G401 (cell line): ENCODE measurements around the gene ATP11C. TPM values are rescaled to one million over a fixed set of nuclear protein-coding genes. Genes with fewer than 3 reads are reported as not detected.
"Not testable (repeated sequence)": the region's sequence is repeated elsewhere in the genome, so short reads cannot be mapped to it uniquely, and the experiment has no call there.

Experiments
- DNase-seq: peaks from one replicate; pipeline ENCODE4 v3.0.0-alpha.2; 2015; ENCODE audit warnings: low spot score
- in situ Hi-C: cut with HindIII; loops from 2 replicates; pipeline ENCODE4 v1.10.0; 2016; ENCODE audit warnings: low sequenced_read_pairs, mixed read lengths
- total RNA-seq: library from RNA; depleted of rRNA; stranded (reverse); fragments of >200 nt; shearing (Covaris generic); gene quantifications from 2 replicates; pipeline ENCODE4 v1.2.3, GENCODE V29; 2014

Gene ATP11C
- total RNA-seq, 1 experiment from 2014 or later: not detected

DNA sequence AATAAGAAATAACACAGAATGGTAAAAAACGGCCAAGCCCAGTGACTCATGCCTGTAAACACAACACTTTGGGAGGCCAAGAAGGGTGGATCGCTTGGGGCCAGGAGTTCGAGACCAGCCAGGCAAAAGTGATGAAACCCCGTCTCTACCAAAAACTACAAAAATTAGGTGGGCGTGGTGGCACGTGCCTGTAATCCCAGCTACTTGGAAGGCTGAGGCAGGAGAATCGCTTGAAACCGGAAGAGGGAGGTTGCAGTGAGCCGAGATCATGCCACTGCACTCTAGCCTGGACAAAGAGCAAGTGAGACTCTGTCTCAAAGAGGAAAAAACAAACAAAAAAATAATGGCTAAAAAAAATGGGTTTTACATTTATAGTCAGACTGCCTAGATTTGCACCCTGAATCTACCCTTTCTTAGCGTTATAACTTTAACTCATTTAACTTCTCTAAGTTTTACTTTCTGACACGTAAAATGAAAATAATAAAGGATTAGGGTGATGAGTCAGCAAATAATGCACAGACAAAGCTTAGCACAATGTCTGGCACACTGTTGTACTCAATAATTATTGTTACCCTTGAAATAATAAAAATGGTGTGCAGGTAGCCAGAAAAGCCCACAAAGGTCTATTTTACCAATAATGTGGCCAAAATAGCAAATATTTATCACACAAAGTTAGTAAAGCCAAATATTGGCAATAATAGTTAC is 55.0 kb downstream of the ATP11C start:
- DNase-seq: no peak
- in situ Hi-C loops: no loop called here

DNA sequence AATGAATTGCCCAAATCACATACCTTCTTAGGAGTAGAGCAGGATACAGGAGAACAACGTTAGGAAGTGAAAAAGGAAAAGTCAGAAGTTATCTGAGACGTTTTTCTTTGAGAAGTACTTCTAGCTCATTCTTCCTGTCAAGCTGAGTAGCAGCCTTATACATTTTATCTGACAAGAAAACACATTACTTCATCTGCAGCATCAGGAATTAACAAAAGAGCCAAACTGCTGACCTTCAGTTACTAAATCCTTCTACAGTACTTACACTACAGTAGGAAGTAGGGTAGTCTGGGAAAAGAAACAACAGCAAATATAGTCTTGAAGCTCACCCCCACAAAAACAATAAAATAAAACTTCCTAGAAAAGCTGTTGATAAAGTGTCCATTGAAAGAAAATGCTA is 57.0 kb downstream of the ATP11C start:
- in situ Hi-C loops: no loop called here
- no peak for DNase-seq

DNA sequence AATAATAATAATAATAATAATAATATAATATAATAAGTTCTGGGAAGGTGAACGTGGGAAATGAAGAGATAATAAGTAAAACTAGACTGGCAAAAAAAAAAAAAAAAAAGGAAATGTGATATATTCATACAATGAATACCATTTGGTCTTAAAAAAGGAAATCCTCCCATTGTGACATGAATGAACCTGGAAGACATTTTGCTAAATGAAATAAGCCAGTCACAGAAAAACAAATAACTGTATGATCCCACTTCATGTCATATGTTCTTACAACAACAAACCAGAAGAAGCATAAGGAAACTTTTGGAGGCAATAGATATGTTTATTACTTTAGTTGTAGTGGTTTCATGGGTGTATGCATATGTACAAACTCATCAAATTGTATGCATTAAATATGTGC is 63.1 kb downstream of the ATP11C start:
- in situ Hi-C loops: no loop called here
- no peak for DNase-seq

DNA sequence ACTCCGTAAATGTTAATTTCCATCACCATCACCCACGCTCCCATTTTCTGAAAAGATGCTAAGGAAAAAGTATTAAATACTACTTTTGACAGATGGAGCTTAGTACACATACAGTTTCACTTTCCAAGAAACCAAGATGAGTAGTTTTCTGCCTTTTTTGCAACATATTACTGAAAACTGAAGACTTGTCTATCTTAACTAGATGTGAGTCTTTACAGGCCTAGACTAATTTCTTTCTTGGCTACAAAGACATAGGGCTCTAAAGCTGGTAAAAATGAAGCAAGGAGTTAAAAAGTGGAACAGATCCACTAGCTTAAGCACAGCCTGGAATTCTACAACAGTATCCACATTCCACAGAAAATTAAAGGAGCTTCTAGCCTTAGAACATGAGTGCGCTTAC is 68.2 kb downstream of the ATP11C start:
- no peak for DNase-seq
- in situ Hi-C loops: no loop called here

DNA sequence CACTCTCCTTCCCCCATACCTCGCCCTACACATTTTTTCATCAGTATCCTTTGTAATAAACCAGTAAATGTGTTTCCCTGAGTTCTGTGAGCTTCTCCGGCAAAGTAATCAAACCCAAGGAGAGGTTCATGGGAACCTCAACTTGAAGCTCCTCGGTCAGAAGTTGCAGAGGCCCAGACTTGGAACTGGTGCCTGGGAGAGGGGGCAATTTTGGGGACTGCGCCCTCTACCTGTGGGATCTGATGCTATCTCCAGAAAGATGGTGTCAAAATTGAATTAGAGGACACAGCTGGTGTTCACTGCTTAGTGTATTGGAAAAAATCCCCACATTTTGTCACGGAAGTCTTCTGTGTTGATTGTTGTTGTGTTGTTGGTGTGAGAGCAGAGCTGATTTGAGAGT is 70.6 kb downstream of the ATP11C start:
- in situ Hi-C loops: no loop called here
- DNase-seq: no peak

DNA sequence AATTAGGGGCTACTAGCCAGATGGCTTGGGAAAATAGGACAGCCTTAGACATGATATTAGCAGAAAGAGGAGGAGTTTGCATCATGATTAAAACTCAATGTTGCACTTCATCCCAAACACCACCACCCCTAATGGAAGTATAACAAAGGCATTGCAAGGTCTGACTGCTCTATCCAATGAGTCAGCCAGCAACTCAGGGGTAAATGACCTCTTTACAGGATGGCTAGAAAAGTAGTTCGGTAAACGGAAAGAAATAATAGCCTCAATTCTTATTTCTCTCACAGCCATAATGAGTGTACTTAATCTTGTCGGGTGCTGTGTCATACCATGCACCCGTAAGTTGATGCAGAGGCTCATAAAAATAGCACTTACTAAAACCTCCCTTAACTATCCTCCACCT is 76.0 kb downstream of the ATP11C start:
- not testable (repeated sequence) for DNase-seq

DNA sequence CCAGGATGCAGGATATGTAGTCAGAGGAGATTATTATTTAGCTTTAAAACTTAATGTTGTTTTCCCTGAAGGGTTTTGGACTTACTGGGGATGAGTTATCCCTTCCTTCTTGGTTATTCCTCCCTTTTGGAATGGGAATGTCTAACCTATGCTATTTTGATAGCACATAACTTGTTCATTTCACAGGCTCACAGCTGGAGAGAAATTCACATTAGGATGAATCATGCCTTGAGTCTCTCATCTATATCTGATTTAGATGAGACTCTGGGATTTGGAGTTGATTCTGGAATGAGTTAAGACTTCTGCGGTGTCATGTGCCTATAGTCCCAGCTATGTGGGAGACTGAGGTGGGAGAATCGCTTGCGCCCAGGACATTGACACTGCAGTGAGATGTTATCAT is 81.1 kb downstream of the ATP11C start:
- in situ Hi-C loops: no loop called here
- DNase-seq: no peak

More for the DNA sequence above, 76.0 kb downstream of the ATP11C start:
- in situ Hi-C loops: not testable (repeated sequence)

DNA sequence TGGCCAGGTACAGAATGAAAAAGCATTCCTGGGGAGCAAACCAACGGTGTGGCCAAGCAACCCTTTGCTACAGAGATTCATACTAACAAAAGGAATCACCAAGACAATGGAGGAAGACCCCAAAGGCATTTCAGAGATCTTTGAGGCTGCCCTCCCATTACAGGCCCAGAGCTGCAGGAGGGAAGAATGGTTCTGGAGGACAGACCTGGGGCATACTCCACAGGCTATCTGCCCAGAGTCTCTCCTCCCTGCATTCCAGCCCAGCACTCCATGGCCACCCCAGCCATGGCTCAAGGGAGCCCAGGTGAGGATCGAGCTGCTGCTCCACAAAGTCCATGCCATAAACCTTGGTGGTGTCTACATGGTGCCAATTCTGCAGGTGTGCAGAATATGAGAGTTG is 81.9 kb downstream of the ATP11C start:
- in situ Hi-C loops: no loop called here
- DNase-seq: no peak

DNA sequence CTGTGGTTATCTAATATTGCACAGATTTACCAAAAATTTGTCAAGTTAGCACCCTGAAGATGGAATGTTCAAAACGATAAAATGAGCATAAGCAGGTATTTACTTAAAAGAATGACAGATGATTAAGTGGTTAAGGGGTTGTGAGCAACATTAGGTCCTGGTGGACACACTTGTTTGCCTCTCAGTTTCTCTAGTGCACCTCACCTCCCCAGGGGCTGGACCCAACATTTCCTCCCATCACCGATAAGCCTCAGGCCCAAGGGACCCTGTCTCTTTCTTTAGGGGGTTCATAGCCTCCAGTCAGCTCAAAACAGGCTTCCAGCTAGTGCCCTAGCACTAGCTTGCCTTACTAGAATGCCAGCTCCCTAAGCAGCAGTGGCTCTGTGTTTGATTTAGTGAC is 88.0 kb downstream of the ATP11C start:
- no peak for DNase-seq
- in situ Hi-C loops: no loop called here

DNA sequence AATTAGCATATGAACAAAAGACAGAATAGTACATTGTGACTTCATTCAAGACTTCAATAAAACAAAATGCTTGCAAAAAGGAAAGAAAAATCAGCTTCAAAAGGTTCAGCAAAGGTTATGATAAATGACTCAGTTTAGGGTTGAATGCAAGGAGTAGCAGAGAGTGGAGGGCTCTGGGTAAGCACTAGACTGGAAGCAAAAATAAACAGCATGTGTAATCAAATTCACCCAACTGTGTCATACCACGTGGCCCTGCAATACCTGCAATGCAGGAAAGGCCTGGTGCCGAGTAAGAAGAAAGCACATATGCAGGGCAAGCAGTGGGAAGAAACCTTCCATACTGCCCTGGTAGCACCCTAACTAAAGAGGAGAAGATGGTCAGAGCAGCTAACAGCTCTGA is 88.7 kb downstream of the ATP11C start:
- in situ Hi-C loops: no loop called here
- peak; percentile 36 for DNase-seq

DNA sequence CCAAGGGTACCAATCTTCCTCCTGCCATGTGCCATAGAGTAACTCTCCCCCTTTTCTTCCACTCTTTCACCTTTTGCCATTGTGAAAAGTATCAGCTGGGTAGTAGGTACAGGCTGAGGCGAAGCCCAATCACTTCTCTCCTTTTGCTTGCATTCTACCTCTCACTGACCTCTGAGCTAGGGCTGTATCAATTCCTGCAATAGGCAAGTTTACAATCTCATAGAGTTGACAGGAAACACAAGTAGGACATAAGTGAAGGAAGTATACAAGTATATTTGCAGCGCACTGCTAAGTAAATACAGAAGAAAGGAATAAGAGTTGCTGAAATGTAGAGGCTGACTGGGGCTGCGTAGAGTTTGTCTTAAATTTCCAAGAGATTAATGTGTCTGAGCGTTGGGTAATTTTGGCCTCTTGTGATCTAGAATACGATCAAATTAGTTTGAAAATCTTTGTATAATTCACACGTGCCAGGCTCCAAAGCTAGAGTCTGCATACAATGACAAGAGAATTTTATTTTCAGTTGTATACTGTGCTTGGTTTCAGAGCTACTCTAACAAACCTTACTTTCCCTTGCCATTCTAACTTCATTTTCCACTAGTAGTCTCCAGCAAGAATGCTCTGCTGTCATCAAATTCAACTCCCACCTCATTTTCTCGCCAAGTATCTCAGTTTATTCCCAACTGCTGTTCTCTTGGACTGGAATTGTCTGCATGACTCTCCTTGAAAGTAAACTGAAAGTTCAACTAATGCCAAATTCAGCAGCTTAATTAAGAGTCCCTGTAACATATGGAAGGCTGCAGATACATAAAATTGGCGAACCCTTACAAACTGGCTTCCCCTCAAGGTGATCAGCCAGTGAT is 90.3 kb downstream of the ATP11C start:
- DNase-seq: no peak
- in situ Hi-C loops: no loop called here

DNA sequence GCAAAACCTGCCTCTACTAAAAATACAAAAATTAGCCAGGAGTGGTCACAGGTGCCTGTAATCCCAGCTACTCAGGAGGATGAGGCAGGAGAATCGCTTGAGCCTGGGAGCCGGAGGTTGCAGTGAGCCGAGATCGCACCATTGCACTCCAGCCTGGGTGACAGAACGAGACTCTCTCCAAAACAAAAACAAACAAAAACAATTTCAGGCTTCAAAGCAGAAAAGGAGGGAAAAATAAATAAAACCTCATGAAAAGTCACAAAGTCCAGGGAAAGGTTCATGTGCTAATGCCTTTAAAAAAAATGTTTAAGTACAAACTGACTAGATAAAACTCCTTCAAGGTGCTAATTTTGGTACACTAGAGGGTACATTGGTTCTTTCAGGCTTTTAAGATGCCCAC is 96.5 kb downstream of the ATP11C start:
- DNase-seq, in situ Hi-C loops: not testable (repeated sequence)

DNA sequence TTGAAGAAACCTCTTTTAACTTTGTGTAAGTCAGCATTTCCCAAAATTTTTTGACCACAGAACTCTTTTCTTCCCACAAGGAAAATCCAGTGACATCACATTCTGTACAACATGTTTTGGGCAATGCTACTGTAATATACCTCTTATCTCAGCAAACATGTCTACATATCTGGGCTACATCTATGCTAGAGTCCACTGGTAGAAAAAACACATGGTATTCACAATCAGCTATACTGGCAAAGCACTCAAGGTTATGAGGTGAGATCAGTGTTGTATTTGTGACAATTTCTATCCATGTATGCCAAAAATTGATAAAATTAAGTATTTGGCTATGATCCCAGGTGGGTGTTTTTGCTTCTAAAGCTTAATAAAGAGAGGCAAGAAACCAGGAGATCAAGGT is 98.0 kb downstream of the ATP11C start:
- DNase-seq: no peak
- in situ Hi-C loops: no loop called here

DNA sequence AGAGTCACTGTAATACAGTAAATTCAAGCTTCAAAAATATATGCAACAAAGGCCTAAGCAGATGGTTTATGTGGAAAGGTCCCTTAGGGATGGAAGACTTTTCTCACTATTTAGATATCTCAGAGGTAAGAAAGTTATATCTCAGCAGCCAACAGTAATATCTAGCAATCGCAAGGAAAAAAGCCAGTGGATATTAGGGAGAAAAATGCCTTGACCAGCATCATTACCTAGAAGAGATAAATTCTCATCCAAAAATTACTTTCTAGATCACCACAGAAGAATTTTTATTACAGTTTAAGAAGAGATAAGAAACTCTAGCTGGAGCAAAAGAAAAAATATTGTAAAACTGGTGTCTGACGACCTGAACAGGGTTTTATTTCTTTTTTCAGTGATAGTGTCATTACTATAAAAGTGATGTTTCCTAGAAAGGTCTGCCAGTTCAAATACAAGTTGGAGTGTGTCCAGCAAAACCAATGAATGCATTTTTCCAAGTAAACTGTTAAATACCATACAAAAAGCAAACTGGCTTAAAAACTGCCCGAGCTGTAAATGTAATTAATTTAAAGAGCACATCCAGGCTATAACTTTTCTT is 100.0 kb downstream of the ATP11C start:
- in situ Hi-C loops: no loop called here
- peak; percentile 6 for DNase-seq

DNA sequence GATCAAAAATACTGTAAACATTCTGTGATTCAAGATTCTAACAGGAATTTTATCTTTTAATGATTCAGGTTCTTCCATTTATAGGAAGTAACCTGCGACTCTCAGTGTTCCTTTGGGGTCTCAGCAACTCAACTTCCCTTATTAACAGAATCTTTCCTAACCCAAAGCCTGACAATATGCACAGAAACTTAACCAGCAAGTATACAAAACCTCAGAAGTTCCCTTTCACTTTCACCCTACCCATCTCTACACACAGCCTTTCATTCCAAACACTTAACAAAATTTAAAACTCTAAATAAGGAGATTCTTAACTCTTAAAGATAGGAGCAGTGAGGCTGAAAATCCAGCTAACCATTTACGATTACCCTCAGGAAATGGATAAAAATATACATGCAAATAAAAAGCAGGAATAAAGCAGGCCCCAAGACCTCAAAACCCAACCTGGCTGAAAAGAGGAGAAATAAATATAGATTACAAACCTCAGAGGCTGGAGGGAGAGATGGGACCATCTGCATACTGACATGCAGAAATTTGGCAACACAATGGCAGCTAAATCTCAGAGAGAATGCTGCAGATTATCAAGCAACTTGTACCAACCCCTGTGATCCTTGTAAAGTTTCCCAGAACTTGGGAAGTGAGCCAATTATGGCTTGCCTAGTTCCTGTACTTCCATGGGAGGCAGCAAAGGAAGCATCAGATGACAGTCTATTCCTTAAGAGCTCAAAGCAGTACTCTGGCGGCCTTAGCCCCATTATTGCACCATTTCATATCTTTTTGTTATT is 101.0 kb downstream of the ATP11C start:
- DNase-seq: peak; percentile 38
- in situ Hi-C loops: no loop called here

DNA sequence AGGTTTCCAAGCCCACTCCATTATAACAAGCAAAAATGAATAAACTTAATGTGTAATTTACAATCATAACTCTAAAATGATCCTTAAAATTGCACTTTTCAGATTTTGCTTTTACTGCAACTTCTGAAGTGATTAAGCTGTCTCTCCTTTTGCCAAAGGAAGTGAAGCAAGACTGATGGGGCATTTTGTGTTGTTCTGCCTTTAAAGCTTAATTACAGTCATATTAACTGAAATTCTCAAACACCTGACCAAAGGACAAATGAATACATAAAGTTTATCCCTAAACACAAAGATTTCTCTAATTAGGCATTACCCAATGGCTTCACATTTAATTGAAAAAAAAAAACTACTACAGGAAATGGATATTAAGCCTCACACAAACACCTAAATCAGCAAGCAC is 101.8 kb downstream of the ATP11C start:
- DNase-seq: peak; percentile 3
- in situ Hi-C loops: no loop called here

DNA sequence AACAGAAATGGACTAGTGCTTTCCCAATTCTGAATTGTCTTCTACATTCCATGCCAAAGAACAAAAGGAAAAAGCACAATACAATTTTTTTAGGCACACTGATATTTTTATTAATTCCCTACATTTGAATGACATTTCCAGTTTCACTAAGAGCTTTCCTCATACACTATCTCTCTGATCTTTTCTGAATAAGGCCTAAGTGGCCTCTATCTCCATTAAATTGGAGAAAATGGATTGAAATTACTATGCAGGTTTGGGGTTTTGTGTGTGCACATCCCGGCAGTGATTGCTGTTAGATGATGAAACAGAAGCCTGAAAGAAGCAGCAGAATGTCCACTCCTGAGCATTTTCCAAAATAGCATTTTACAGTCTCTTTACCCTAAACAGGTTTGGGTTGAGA is 104.0 kb downstream of the ATP11C start:
- peak; percentile 23 for DNase-seq
- in situ Hi-C loops: no loop called here

DNA sequence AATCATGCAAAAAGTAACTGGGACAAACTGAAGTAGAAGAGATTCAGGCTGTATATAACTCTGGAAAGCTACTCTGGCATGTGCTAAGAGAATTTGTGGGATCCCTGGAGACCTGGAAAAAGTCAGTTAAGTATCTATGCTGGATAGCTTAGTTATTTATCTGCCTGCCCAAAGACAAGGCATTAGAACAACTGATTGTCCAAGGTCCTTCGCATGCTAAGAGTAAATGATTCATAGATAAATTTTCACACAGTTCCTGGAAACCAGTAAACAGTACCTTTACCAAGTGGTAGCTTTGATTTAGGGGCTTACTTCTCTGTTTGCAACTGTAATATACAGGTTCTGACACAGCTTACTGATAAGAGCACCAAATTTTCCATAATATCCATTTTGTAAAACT is 104.8 kb downstream of the ATP11C start:
- DNase-seq: no peak
- in situ Hi-C loops: no loop called here
